ENCODE measurements around the gene MPP3. TPM values are rescaled to one million over a fixed set of nuclear protein-coding genes. Genes with fewer than 3 reads are reported as not detected.
A peak's percentile ranks its signal among the peaks of the same experiment; 100 is the strongest.

Gene MPP3
- total RNA-seq, 1 experiment from 2014 or later, result 24.5 TPM

DNA sequence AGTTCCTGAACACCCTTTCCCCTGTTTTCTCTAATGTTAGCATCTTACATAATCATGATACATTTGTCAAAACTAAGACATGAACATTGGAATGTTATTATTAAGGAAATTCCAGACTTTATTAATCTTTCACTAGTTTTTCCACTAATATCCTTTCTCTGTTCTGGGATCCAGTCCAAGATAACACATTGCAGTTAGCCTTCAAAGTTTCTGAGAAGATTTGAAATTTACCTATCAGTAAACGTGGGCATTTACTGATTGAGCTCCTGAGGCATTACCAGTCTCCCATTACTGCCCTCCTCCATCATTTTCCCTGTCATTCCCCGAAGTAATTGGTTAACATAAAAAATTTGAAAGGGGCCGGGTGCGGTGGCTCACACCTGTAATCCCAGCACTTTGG lies 8.3 kb upstream of the MPP3 start:
- BruUV-seq (replicated peaks), result no TSS peak

DNA sequence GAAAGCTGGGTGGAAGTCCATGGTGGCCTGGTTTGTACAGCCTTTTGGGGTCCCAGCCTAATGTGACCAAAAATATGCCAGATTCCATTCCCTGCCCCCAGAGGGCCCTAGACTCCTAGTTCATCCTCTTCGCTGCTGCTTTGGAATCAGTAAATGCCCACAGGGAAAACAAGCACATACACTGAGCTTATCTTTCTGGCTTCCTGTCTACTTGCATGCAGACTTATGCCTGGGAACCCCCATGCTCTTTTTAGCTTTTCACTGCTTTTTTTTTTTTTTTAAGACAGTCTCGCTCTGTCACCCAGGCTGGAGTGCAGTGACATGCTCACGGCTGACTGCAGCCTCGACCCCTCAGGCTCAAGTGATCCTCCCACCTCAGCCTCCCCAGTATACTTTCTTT lies 7.9 kb upstream of the MPP3 start:
- ChIA-PET CTCF (interaction anchor here (0.6 to 2.1 kb wide), 6 partner anchors 33 to 328 kb away, joined by 3 to 8 read pairs (median 6); no protein-coding TSS in a partner anchor), POLR2A (interaction anchor here (0.7 to 1.5 kb wide), 3 partner anchors 9 to 59 kb away, joined by 3 to 7 read pairs (median 4); no protein-coding TSS in a partner anchor)
- Mint-ChIP-seq H3K4me3 (ENCODE audit: unreplicated experiment) (no peak overlapping the region), H3K27ac (ENCODE audit: low read depth, unreplicated experiment) (no peak overlapping the region), H3K9me3 (ENCODE audit: unreplicated experiment) (no peaks in the 10 kb centered on the region), H3K4me1 (ENCODE audit: insufficient read depth, unreplicated experiment) (peaks cover 15% of the 10 kb centered on the region), H3K36me3 (ENCODE audit: insufficient read depth, unreplicated experiment) (no peaks in the 10 kb centered on the region), H3K27me3 (ENCODE audit: insufficient read depth, unreplicated experiment) (no peaks in the 10 kb centered on the region)
- no peak for DNase-seq (ENCODE audit: unreplicated experiment)
- intact Hi-C loops (cut with micrococcal nuclease), result no loop called here
- TF ChIP-seq, protein P1, sequence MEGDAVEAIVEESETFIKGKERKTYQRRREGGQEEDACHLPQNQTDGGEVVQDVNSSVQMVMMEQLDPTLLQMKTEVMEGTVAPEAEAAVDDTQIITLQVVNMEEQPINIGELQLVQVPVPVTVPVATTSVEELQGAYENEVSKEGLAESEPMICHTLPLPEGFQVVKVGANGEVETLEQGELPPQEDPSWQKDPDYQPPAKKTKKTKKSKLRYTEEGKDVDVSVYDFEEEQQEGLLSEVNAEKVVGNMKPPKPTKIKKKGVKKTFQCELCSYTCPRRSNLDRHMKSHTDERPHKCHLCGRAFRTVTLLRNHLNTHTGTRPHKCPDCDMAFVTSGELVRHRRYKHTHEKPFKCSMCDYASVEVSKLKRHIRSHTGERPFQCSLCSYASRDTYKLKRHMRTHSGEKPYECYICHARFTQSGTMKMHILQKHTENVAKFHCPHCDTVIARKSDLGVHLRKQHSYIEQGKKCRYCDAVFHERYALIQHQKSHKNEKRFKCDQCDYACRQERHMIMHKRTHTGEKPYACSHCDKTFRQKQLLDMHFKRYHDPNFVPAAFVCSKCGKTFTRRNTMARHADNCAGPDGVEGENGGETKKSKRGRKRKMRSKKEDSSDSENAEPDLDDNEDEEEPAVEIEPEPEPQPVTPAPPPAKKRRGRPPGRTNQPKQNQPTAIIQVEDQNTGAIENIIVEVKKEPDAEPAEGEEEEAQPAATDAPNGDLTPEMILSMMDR (IDR thresholded peaks at IDR 0.05; ENCODE audit: unreplicated experiment), result no peak
- BruUV-seq (replicated peaks), result no TSS peak

More for the DNA sequence above, 8.3 kb upstream of the MPP3 start:
- H3K27ac Mint-ChIP-seq (ENCODE audit: low read depth, unreplicated experiment), result no peak overlapping the region
- H3K9me3 Mint-ChIP-seq (ENCODE audit: unreplicated experiment), result no peaks in the 10 kb centered on the region
- no peaks in the 10 kb centered on the region for H3K27me3 Mint-ChIP-seq (ENCODE audit: insufficient read depth, unreplicated experiment)
- H3K36me3 Mint-ChIP-seq (ENCODE audit: insufficient read depth, unreplicated experiment), result no peaks in the 10 kb centered on the region
- ChIA-PET POLR2A (no interaction called here), CTCF (interaction anchor here (1.5 to 2.1 kb wide), 3 partner anchors 51 to 75 kb away, joined by 6 to 8 read pairs (median 7); no protein-coding TSS in a partner anchor)
- intact Hi-C loops (cut with micrococcal nuclease), result no loop called here
- no peak overlapping the region for H3K4me3 Mint-ChIP-seq (ENCODE audit: unreplicated experiment)
- H3K4me1 Mint-ChIP-seq (ENCODE audit: insufficient read depth, unreplicated experiment), result peaks cover 15% of the 10 kb centered on the region
- TF ChIP-seq, protein P1 (IDR thresholded peaks at IDR 0.05; ENCODE audit: unreplicated experiment), result no peak
- DNase-seq (ENCODE audit: unreplicated experiment), result no peak

DNA sequence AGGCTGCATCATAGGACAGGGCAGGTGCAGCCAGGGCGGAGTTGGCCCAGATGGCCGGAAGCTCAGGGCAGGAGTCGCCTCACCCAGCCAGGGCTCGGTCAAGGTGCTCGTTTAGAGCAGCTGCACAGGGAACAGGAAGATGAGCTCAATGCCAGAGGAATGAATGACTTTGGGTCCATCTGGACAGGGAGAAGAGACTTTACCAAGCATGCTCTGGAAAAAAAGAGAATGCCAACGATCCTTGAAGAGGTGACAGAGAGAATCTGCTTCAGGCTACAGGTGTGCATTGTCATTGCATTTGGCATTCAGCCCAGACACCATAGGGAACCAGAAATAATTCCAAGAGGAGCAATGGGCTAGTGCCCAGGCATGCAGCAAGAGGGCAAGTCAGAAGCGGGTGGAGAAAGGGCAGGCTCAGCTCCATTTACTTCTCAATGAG lies 6.7 kb upstream of the MPP3 start:
- H3K27ac Mint-ChIP-seq (ENCODE audit: low read depth, unreplicated experiment), result peak overlapping the region; percentile 40

DNA sequence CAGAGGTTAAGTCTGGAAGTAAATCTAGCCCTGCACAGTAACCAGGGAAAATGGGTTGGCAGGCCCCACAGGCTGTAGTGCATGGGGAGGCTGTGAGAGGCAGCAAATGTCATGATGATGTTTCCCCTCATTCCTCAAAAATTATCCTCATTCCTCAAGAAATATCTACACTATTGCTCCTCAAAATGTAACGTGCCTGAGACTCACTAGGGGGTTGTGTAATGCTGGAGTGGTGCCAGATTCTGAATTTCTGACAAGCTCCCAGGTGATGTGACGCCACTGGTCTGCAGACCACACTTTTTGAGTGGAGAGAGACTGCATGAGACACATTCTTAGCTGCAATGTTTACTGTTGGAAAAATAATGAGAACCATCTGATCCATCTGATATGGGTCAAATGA lies 1.2 kb upstream of the MPP3 start:
- Mint-ChIP-seq H3K27me3 (ENCODE audit: insufficient read depth, unreplicated experiment) (no peaks in the 10 kb centered on the region), H3K36me3 (ENCODE audit: insufficient read depth, unreplicated experiment) (peaks cover 11% of the 10 kb centered on the region), H3K4me1 (ENCODE audit: insufficient read depth, unreplicated experiment) (peaks cover 12% of the 10 kb centered on the region), H3K4me3 (ENCODE audit: unreplicated experiment) (peak overlapping the region; percentile 77), H3K9me3 (ENCODE audit: unreplicated experiment) (no peaks in the 10 kb centered on the region), H3K27ac (ENCODE audit: low read depth, unreplicated experiment) (no peak overlapping the region)
- no TSS peak for BruUV-seq (replicated peaks)
- CTCF ChIA-PET, result interaction anchor here (0.9 to 1.2 kb wide), 3 partner anchors 10 to 12 kb away, joined by 3 to 4 read pairs (median 3); no protein-coding TSS in a partner anchor
- POLR2A ChIA-PET, result interaction anchor here (1.6 kb wide), 1 partner anchor 12 kb away, joined by 5 read pairs; no protein-coding TSS in a partner anchor
- intact Hi-C loops (cut with micrococcal nuclease), result loop anchor here (5.0 kb wide), 1 partner anchor 52 kb away; the partner anchor contains the start of gene CFAP97D1
- TF ChIP-seq, protein P1 (IDR thresholded peaks at IDR 0.05; ENCODE audit: unreplicated experiment), result no peak
- peak; percentile 80 for DNase-seq (ENCODE audit: unreplicated experiment)

More for the DNA sequence above, 6.7 kb upstream of the MPP3 start:
- Mint-ChIP-seq H3K4me1 (ENCODE audit: insufficient read depth, unreplicated experiment) (peaks cover 15% of the 10 kb centered on the region), H3K4me3 (ENCODE audit: unreplicated experiment) (peak overlapping the region; percentile 2), H3K9me3 (ENCODE audit: unreplicated experiment) (no peaks in the 10 kb centered on the region), H3K27me3 (ENCODE audit: insufficient read depth, unreplicated experiment) (no peaks in the 10 kb centered on the region), H3K36me3 (ENCODE audit: insufficient read depth, unreplicated experiment) (no peaks in the 10 kb centered on the region)
- TF ChIP-seq, protein P1 (IDR thresholded peaks at IDR 0.05; ENCODE audit: unreplicated experiment), result no peak
- BruUV-seq (replicated peaks), result no TSS peak
- POLR2A ChIA-PET, result interaction anchor here (0.6 to 1.5 kb wide), 6 partner anchors 21 to 1925 kb away, joined by 3 to 7 read pairs (median 4); partner anchors contain the start of gene DUSP3
- intact Hi-C loops (cut with micrococcal nuclease), result no loop called here
- DNase-seq (ENCODE audit: unreplicated experiment), result peak; percentile 81
- CTCF ChIA-PET, result interaction anchor here (0.7 to 2.1 kb wide), 5 partner anchors 9 to 631 kb away, joined by 3 to 8 read pairs (median 4); no protein-coding TSS in a partner anchor

Measured in MCF 10A (cell line).